HepG2 (cell line): ENCODE data around the gene ZFR2. TPM values are rescaled to one million over a fixed set of nuclear protein-coding genes. Genes with fewer than 3 reads are reported as not detected.

Experiments used
- ATF3 ChIP-seq: sonication (generic); formaldehyde crosslinking; IDR thresholded peaks from 2 replicates; pipeline ENCODE4 v1.4.0; 2020; ENCODE audit warnings: missing genetic modification reagents
- CAMTA2 ChIP-seq: sonication (generic); formaldehyde crosslinking; IDR thresholded peaks from 2 replicates; pipeline ENCODE4 v1.4.0; 2020; ENCODE audit warnings: mild to moderate bottlenecking, missing genetic modification reagents, borderline replicate concordance
- ELF3 ChIP-seq: IDR thresholded peaks from 2 replicates; pipeline ENCODE4 v1.6.1; 2016; ENCODE audit warnings: missing genetic modification reagents, missing compliant biosample characterization
- FOXP4 ChIP-seq: sonication (generic); formaldehyde crosslinking; IDR thresholded peaks from 2 replicates; pipeline ENCODE4 v1.4.0; 2020; ENCODE audit warnings: missing genetic modification reagents
- GFI1 ChIP-seq: sonication (generic); formaldehyde crosslinking; IDR thresholded peaks from 2 replicates; pipeline ENCODE4 v1.5.0; 2020; ENCODE audit warnings: missing genetic modification reagents, mild to moderate bottlenecking, borderline replicate concordance
- IRF2 ChIP-seq: IDR thresholded peaks from 2 replicates; pipeline ENCODE4 v1.6.1; 2018; ENCODE audit warnings: missing genetic modification reagents, missing compliant biosample characterization
- KDM1A ChIP-seq: IDR thresholded peaks from 2 replicates; pipeline ENCODE4 v1.6.1; 2016; ENCODE audit warnings: missing compliant biosample characterization
- MTERF4 ChIP-seq: sonication (generic); formaldehyde crosslinking; IDR thresholded peaks from 2 replicates; pipeline ENCODE4 v1.8.0; 2023; ENCODE audit warnings: mild to moderate bottlenecking, missing genetic modification reagents
- MXI1 ChIP-seq: IDR thresholded peaks from 3 replicates; pipeline ENCODE4 v1.6.1; 2012; ENCODE audit warnings: low read depth, low read length, inconsistent platforms, borderline replicate concordance
- RFX3 ChIP-seq: IDR thresholded peaks from 2 replicates; pipeline ENCODE4 v1.6.1; 2016; ENCODE audit warnings: missing biosample characterization, missing genetic modification reagents
- RXRA ChIP-seq: sonication (generic); formaldehyde crosslinking; IDR thresholded peaks from 2 replicates; pipeline ENCODE4 v1.5.1; 2020; ENCODE audit warnings: missing genetic modification reagents
- SP1 ChIP-seq, 2 experiments: fragments of 450-650 bp in 1 of 2; sonication (generic) in 1 of 2; formaldehyde crosslinking in 1 of 2; IDR thresholded peaks; 2 replicates each; pipeline versions ENCODE4 v1.4.0 to v1.6.1; 2016 to 2020; ENCODE audit warnings: missing genetic modification reagents in 1 of 2
- SRF ChIP-seq: IDR thresholded peaks from 2 replicates; pipeline ENCODE4 v1.6.1; 2011; ENCODE audit warnings: mild to moderate bottlenecking, low read depth, low read length, moderate library complexity
- TBX3 ChIP-seq: fragments of 450-650 bp; IDR thresholded peaks from 2 replicates; pipeline ENCODE4 v1.6.1; 2017; ENCODE audit warnings: antibody characterized with exemption, mild to moderate bottlenecking, inconsistent platforms, borderline replicate concordance
- TFAP4 ChIP-seq: sonication (generic); IDR thresholded peaks from 2 replicates; pipeline ENCODE4 v1.6.1; 2016; ENCODE audit warnings: low read depth, borderline replicate concordance
- ZBTB8A ChIP-seq: sonication (generic); formaldehyde crosslinking; IDR thresholded peaks from 2 replicates; pipeline ENCODE4 v1.4.0; 2020; ENCODE audit warnings: mild to moderate bottlenecking, low read depth, missing genetic modification reagents, borderline replicate concordance
- ZKSCAN1 ChIP-seq: fragments of 150-350 bp; IDR thresholded peaks from 2 replicates; pipeline ENCODE4 v1.6.1; 2014; ENCODE audit warnings: low read length
- ZNF20 ChIP-seq: sonication (generic); formaldehyde crosslinking; IDR thresholded peaks from 2 replicates; pipeline ENCODE4 v1.4.0; 2020; ENCODE audit warnings: mild to moderate bottlenecking, moderate library complexity, missing genetic modification reagents
- ZNF260 ChIP-seq: sonication (generic); formaldehyde crosslinking; IDR thresholded peaks from 2 replicates; pipeline ENCODE4 v1.4.0; 2020; ENCODE audit warnings: missing genetic modification reagents, low read depth, mild to moderate bottlenecking, borderline replicate concordance
- ZNF331 ChIP-seq: sonication (generic); formaldehyde crosslinking; IDR thresholded peaks from 2 replicates; pipeline ENCODE4 v1.4.0; 2020; ENCODE audit warnings: missing genetic modification reagents
- ZNF333 ChIP-seq: sonication (generic); formaldehyde crosslinking; IDR thresholded peaks from 2 replicates; pipeline ENCODE4 v1.4.0; 2020; ENCODE audit warnings: mild to moderate bottlenecking, missing genetic modification reagents, borderline replicate concordance
- ZNF431 ChIP-seq: sonication (generic); formaldehyde crosslinking; IDR thresholded peaks from 2 replicates; pipeline ENCODE4 v1.9.0; 2022; ENCODE audit warnings: missing genetic modification reagents, low read depth, mild to moderate bottlenecking, borderline replicate concordance
- ZNF567 ChIP-seq: sonication (generic); formaldehyde crosslinking; IDR thresholded peaks from 2 replicates; pipeline ENCODE4 v1.8.1; 2023; ENCODE audit warnings: mild to moderate bottlenecking, missing genetic modification reagents, borderline replicate concordance
- ZNF605 ChIP-seq: sonication (generic); formaldehyde crosslinking; IDR thresholded peaks from 2 replicates; pipeline ENCODE4 v1.8.0; 2022; ENCODE audit warnings: mild to moderate bottlenecking, missing genetic modification reagents
- ZNF674 ChIP-seq: sonication (generic); formaldehyde crosslinking; IDR thresholded peaks from 2 replicates; pipeline ENCODE4 v1.5.0; 2020; ENCODE audit warnings: low read depth, mild to moderate bottlenecking, missing genetic modification reagents
- ZNF781 ChIP-seq: sonication (generic); formaldehyde crosslinking; IDR thresholded peaks from 2 replicates; pipeline ENCODE4 v1.5.1; 2020; ENCODE audit warnings: borderline replicate concordance, mild to moderate bottlenecking, missing genetic modification reagents; ENCODE audit errors: not compliant biosample characterization
- polyA plus RNA-seq, 8 experiments: library from polyadenylated mRNA; depleted of rRNA in 3 of 8; stranded (reverse) in 7 of 8; unstranded in 1 of 8; fragments of >200 nt; fragmentation: Illumina TruSeq in 4 of 8; extraction: Trizol in 4 of 8; gene quantifications; 2 replicates each; pipeline versions ENCODE4 v1.2.1 to v1.2.3, GENCODE V29; 2011 to 2016; ENCODE audit warnings: low read depth in 4 of 8, missing spikeins in 1 of 8, mixed read lengths in 1 of 8; ENCODE audit not compliant: insufficient read depth in 1 of 8
- total RNA-seq, 5 experiments: library from RNA; depleted of rRNA; stranded (reverse); fragments of >200 nt; fragmentation: Illumina TruSeq; extraction: Trizol; gene quantifications; 2 replicates each; pipeline ENCODE4 v1.2.3, GENCODE V29; 2016; ENCODE audit warnings: low read depth in 1 of 5

ZFR2 gene
- total and polyA plus RNA-seq, 2 of the 13 experiments (the other 11 are each of a cell fraction or from before 2014, with no cell fraction given), result 0.37 to 0.69 TPM

- TF ChIP-seq ZNF333 (CRISPR knock-in tag), result no peak; the same call in 1 of the 2 replicates
- no peak for TF ChIP-seq ZNF781 (CRISPR knock-in tag)
- TF ChIP-seq KDM1A (CRISPR knock-in tag), result no peak
- TF ChIP-seq MXI1, result peak; percentile 56; the same call in 1 of the 3 replicates
- no peak for TF ChIP-seq FOXP4 (CRISPR knock-in tag)
- TF ChIP-seq ZNF567 (CRISPR knock-in tag), result 0 out of 2 replicates have a peak, but pooled peaks have one; percentile 21
- no peak for TF ChIP-seq ZNF431
- TF ChIP-seq ZNF605, result peak; percentile 71
- no peak for TF ChIP-seq ZNF260 (CRISPR knock-in tag)
- no peak for TF ChIP-seq SRF
- TF ChIP-seq ATF3 (CRISPR knock-in tag), result no peak
- TF ChIP-seq ZNF20 (CRISPR knock-in tag), result no peak
- no peak for TF ChIP-seq ZBTB8A
- no peak for TF ChIP-seq SP1 (IDR thresholded peaks at IDR 0.05)
- no peak; the same call in 1 of the 2 replicates for TF ChIP-seq SP1 (CRISPR knock-in tag; IDR thresholded peaks at IDR 0.05)
- TF ChIP-seq ELF3 (CRISPR knock-in tag), result peak; percentile 76
- TF ChIP-seq MTERF4 (CRISPR knock-in tag), result no peak
- peak; percentile 67 for TF ChIP-seq RXRA (CRISPR knock-in tag)
- TF ChIP-seq TBX3, result peak; percentile 55; the same call in 1 of the 2 replicates
- peak; percentile 90 for TF ChIP-seq IRF2 (CRISPR knock-in tag)
- TF ChIP-seq TFAP4, result no peak
- no peak for TF ChIP-seq RFX3
- 0 out of 2 replicates have a peak, but pooled peaks have one; percentile 37 for TF ChIP-seq CAMTA2
- no peak for TF ChIP-seq ZNF674 (CRISPR knock-in tag)
- no peak for TF ChIP-seq GFI1 (CRISPR knock-in tag)
- TF ChIP-seq ZKSCAN1, result 0 out of 2 replicates have a peak, but pooled peaks have one; percentile 11
- 0 out of 2 replicates have a peak, but pooled peaks have one; percentile 8 for TF ChIP-seq ZNF331 (CRISPR knock-in tag)
These were observed 106.1 kb downstream of the ZFR2 start, which contains the start of gene MRPL54 (continued) for GRCh38 chr19:3762501-3763459.
